ENCODE results near the gene ABCB10. TPM values are rescaled to one million over a fixed set of nuclear protein-coding genes. Genes with fewer than 3 reads are reported as not detected.
"Not testable (repeated sequence)": the region's sequence is repeated elsewhere in the genome, so short reads cannot be mapped to it uniquely, and the experiment has no call there.

Gene ABCB10
- total RNA-seq, 1 experiment from 2014 or later, result 15.5 TPM

- DNase-seq (ENCODE audit: low read depth), result no peak
- in situ Hi-C loops (cut with HindIII; ENCODE audit: low pct_unique_long_range_greater_than_20kb, low sequenced_read_pairs), result no loop called here
Observed at GRCh38 chr1:229578168-229579058, 19.9 kb upstream of the ABCB10 start.

GRCh38 chr1:229574679-229575442 is 16.4 kb upstream of the ABCB10 start:
- no peak for DNase-seq (ENCODE audit: low read depth)
- in situ Hi-C loops (cut with HindIII; ENCODE audit: low pct_unique_long_range_greater_than_20kb, low sequenced_read_pairs), result no loop called here

- in situ Hi-C loops (cut with HindIII; ENCODE audit: low pct_unique_long_range_greater_than_20kb, low sequenced_read_pairs), result no loop called here
- no peak for DNase-seq (ENCODE audit: low read depth)
Observed at GRCh38 chr1:229572286-229572685, 13.8 kb upstream of the ABCB10 start.

GRCh38 chr1:229570891-229571516 is 12.5 kb upstream of the ABCB10 start:
- DNase-seq (ENCODE audit: low read depth), result no peak
- in situ Hi-C loops (cut with HindIII; ENCODE audit: low pct_unique_long_range_greater_than_20kb, low sequenced_read_pairs), result no loop called here

- DNase-seq (ENCODE audit: low read depth), result no peak
- in situ Hi-C loops (cut with HindIII; ENCODE audit: low pct_unique_long_range_greater_than_20kb, low sequenced_read_pairs), result no loop called here
Observed at GRCh38 chr1:229570305-229570704, 11.8 kb upstream of the ABCB10 start.

- DNase-seq (ENCODE audit: low read depth), result no peak
- in situ Hi-C loops (cut with HindIII; ENCODE audit: low pct_unique_long_range_greater_than_20kb, low sequenced_read_pairs), result no loop called here
Observed at GRCh38 chr1:229567109-229567868, 8.8 kb upstream of the ABCB10 start.

GRCh38 chr1:229563701-229564100 is 5.2 kb upstream of the ABCB10 start:
- no peak for DNase-seq (ENCODE audit: low read depth)
- in situ Hi-C loops (cut with HindIII; ENCODE audit: low pct_unique_long_range_greater_than_20kb, low sequenced_read_pairs), result no loop called here

- DNase-seq (ENCODE audit: low read depth), result no peak
- in situ Hi-C loops (cut with HindIII; ENCODE audit: low pct_unique_long_range_greater_than_20kb, low sequenced_read_pairs), result no loop called here
Observed at GRCh38 chr1:229563241-229563640, 4.7 kb upstream of the ABCB10 start.

GRCh38 chr1:229562686-229563085 is 4.2 kb upstream of the ABCB10 start:
- DNase-seq (ENCODE audit: low read depth), result no peak
- in situ Hi-C loops (cut with HindIII; ENCODE audit: low pct_unique_long_range_greater_than_20kb, low sequenced_read_pairs), result no loop called here

- in situ Hi-C loops (cut with HindIII; ENCODE audit: low pct_unique_long_range_greater_than_20kb, low sequenced_read_pairs), result no loop called here
- no peak for DNase-seq (ENCODE audit: low read depth)
Observed at GRCh38 chr1:229561141-229561540, 2.6 kb upstream of the ABCB10 start.

- in situ Hi-C loops (cut with HindIII; ENCODE audit: low pct_unique_long_range_greater_than_20kb, low sequenced_read_pairs); DNase-seq (ENCODE audit: low read depth): not testable (repeated sequence)
Observed at GRCh38 chr1:229560124-229560523, 1.6 kb upstream of the ABCB10 start.

- DNase-seq (ENCODE audit: low read depth); in situ Hi-C loops (cut with HindIII; ENCODE audit: low pct_unique_long_range_greater_than_20kb, low sequenced_read_pairs): not testable (repeated sequence)
Observed at GRCh38 chr1:229559336-229559801, 862 bp upstream of the ABCB10 start.

GRCh38 chr1:229557913-229558414 is 543 bp downstream of the ABCB10 start:
- peak; percentile 58 for DNase-seq (ENCODE audit: low read depth)
- in situ Hi-C loops (cut with HindIII; ENCODE audit: low pct_unique_long_range_greater_than_20kb, low sequenced_read_pairs), result no loop called here

- in situ Hi-C loops (cut with HindIII; ENCODE audit: low pct_unique_long_range_greater_than_20kb, low sequenced_read_pairs), result no loop called here
- DNase-seq (ENCODE audit: low read depth), result no peak
Observed at GRCh38 chr1:229557200-229557850, 1.2 kb downstream of the ABCB10 start.

- no peak for DNase-seq (ENCODE audit: low read depth)
Observed at GRCh38 chr1:229554886-229555621, 3.5 kb downstream of the ABCB10 start.

GRCh38 chr1:229553621-229554130 is 4.8 kb downstream of the ABCB10 start:
- in situ Hi-C loops (cut with HindIII; ENCODE audit: low pct_unique_long_range_greater_than_20kb, low sequenced_read_pairs), result no loop called here
- no peak for DNase-seq (ENCODE audit: low read depth)

More at GRCh38 chr1:229554886-229555621, 3.5 kb downstream of the ABCB10 start:
- in situ Hi-C loops (cut with HindIII; ENCODE audit: low pct_unique_long_range_greater_than_20kb, low sequenced_read_pairs), result no loop called here

- in situ Hi-C loops (cut with HindIII; ENCODE audit: low pct_unique_long_range_greater_than_20kb, low sequenced_read_pairs), result no loop called here
Observed at GRCh38 chr1:229552732-229553131, 5.8 kb downstream of the ABCB10 start.

More at GRCh38 chr1:229552732-229553131, 5.8 kb downstream of the ABCB10 start:
- no peak for DNase-seq (ENCODE audit: low read depth)
